Gastroesophageal sphincter (tissue), 2 donors: ENCODE measurements around the gene LGR4.

Source experiments
- EP300 ChIP-seq: sonication (generic); formaldehyde crosslinking; IDR thresholded peaks from one replicate; pipeline ENCODE4 v1.6.1; 2017; ENCODE audit warnings: antibody characterized with exemption, mild to moderate bottlenecking
- POLR2A ChIP-seq, 2 donors: fragments of 450-650 bp; IDR thresholded peaks; one replicate each; pipeline ENCODE4 v1.6.1; 2017; ENCODE audit warnings: antibody characterized with exemption in 2 of 2, mild to moderate bottlenecking in 2 of 2, moderate library complexity in 1 of 2

- TF ChIP-seq EP300 (no peak), POLR2A (IDR thresholded peaks at IDR 0.05) (no peak)
Measured at GRCh38 chr11:27370374-27370773, 102.2 kb downstream of the LGR4 start.
